PFSK-1 (cell line): ENCODE data around the gene FRMD3.

Source experiments
- POLR2AphosphoS5 ChIP-seq: IDR thresholded peaks from 2 replicates; pipeline ENCODE4 v1.6.1; 2012; ENCODE audit warnings: low read depth, mild to moderate bottlenecking, control low read depth, low read length, moderate library complexity
- REST ChIP-seq, 2 experiments: IDR thresholded peaks; 2 replicates each; pipeline versions ENCODE4 v1.6.1 to v1.8.0; 2011 to 2012; ENCODE audit warnings: low read depth in 2 of 2, low read length in 2 of 2, control low read depth in 1 of 2, inconsistent platforms in 1 of 2, mild to moderate bottlenecking in 1 of 2, moderate library complexity in 1 of 2; ENCODE audit not compliant: insufficient read depth in 1 of 2
- SIN3A ChIP-seq: IDR thresholded peaks from 2 replicates; pipeline ENCODE4 v1.6.1; 2012; ENCODE audit warnings: mild to moderate bottlenecking, low read length, moderate library complexity, borderline replicate concordance; ENCODE audit not compliant: insufficient read depth

GRCh38 chr9:83294816-83295215 is 243.4 kb downstream of the FRMD3 start:
- TF ChIP-seq REST (IDR thresholded peaks at IDR 0.05; ENCODE audit: insufficient read depth in 1 of 2, low read depth in 2 of 2, low read length in 2 of 2) (no peak), SIN3A (no peak), POLR2AphosphoS5 (no peak)
